ENCODE results near the gene TXNDC2.
"Not testable (repeated sequence)": the region's sequence is repeated elsewhere in the genome, so short reads cannot be mapped to it uniquely, and the experiment has no call there.

TXNDC2 gene

DNA sequence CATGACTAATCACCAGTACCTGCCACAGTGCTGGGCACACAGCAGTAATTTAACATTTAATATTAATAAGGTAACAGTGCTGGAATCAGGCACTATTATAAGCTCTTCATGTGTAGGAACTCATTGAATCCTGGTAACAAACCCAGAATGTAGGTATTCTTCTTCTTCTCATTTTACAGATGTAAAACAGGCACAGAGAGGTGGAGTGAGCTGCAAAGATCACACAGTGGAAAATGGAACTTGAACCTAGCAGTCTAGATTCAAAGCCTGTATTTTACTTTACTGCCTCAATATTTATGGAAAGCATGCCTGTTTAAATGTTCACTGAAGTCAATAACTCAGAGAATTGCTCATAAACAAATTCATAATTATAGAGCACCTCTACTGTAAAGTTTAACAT, 24.3 kb downstream of the TXNDC2 start:
- Histone ChIP-seq H3K9ac (ENCODE audit: insufficient read length) (no peak overlapping the region), H3K36me3 (ENCODE audit: insufficient read depth, low read length) (no peaks in the 10 kb centered on the region), H3K9me3 (ENCODE audit: low read depth, low read length) (no peaks in the 10 kb centered on the region), H3K4me3 (no peak overlapping the region), H3K27ac (no peak overlapping the region)
- no peak for DNase-seq (ENCODE audit: low read depth, low spot score)
- no peak for TF ChIP-seq FOXP2 (optimal IDR thresholded peaks at IDR 0.05; ENCODE audit: control extremely low read depth, extremely low read length, insufficient read depth)
- TF ChIP-seq EZH2 (IDR thresholded peaks at IDR 0.05), result no peak
- no peak for TF ChIP-seq POLR2AphosphoS5 (IDR thresholded peaks at IDR 0.05; ENCODE audit: borderline replicate concordance, low read depth, low read length)

DNA sequence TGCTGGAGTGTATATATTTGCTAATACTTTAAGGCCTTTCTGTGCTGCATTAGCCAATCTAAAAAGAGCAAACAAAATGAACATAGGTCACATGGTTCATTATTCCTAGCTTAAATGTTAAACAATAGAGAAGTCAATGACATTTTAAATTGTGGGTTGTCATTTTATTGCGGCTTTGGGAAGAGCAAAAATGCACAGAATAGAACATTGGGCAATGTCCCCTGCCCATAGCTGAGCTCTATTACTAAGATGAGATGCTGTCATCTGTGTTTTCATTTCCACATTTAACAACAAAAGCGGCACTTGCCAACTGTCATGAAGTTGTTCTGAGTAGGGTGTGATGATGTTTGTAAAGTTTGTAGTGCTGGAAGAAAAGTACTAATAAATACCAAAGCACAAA, 24.9 kb downstream of the TXNDC2 start:
- Histone ChIP-seq H3K27ac (no peak overlapping the region), H3K9ac (ENCODE audit: insufficient read length) (no peak overlapping the region), H3K9me3 (ENCODE audit: low read depth, low read length) (no peaks in the 10 kb centered on the region), H3K36me3 (ENCODE audit: insufficient read depth, low read length) (no peaks in the 10 kb centered on the region), H3K4me3 (no peak overlapping the region)
- no peak for TF ChIP-seq EZH2 (IDR thresholded peaks at IDR 0.05)
- TF ChIP-seq POLR2AphosphoS5 (IDR thresholded peaks at IDR 0.05; ENCODE audit: borderline replicate concordance, low read depth, low read length), result no peak
- TF ChIP-seq FOXP2 (optimal IDR thresholded peaks at IDR 0.05; ENCODE audit: control extremely low read depth, extremely low read length, insufficient read depth), result no peak
- DNase-seq (ENCODE audit: low read depth, low spot score), result no peak

DNA sequence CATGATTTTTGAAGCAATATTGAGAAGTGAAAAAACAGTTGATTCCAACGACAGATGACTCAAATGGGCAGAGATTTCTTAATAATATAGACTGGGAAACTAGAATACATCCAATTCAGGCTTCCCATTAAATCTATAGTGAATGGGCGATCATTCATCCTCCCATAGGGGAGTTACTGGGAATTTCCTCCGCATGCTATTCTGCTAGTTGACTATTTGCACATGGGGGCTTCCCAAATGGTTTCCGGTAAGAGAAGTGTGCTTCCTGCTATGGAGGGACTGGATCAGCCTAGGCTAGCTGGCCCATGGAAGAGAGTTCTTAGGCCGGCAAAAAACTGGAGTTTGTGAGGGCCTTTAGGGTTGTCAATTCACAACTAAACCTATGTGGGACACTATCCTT, 25.5 kb downstream of the TXNDC2 start:
- H3K36me3 ChIP-seq (ENCODE audit: insufficient read depth, low read length), result no peaks in the 10 kb centered on the region
- DNase-seq (ENCODE audit: low read depth, low spot score), result no peak
- no peak overlapping the region for H3K27ac ChIP-seq
- H3K4me3 ChIP-seq, result no peak overlapping the region
- H3K9ac ChIP-seq (ENCODE audit: insufficient read length), result no peak overlapping the region
- no peaks in the 10 kb centered on the region for H3K9me3 ChIP-seq (ENCODE audit: low read depth, low read length)
- TF ChIP-seq EZH2 (IDR thresholded peaks at IDR 0.05) (no peak), FOXP2 (optimal IDR thresholded peaks at IDR 0.05; ENCODE audit: control extremely low read depth, extremely low read length, insufficient read depth) (no peak), POLR2AphosphoS5 (IDR thresholded peaks at IDR 0.05; ENCODE audit: borderline replicate concordance, low read depth, low read length) (no peak)

DNA sequence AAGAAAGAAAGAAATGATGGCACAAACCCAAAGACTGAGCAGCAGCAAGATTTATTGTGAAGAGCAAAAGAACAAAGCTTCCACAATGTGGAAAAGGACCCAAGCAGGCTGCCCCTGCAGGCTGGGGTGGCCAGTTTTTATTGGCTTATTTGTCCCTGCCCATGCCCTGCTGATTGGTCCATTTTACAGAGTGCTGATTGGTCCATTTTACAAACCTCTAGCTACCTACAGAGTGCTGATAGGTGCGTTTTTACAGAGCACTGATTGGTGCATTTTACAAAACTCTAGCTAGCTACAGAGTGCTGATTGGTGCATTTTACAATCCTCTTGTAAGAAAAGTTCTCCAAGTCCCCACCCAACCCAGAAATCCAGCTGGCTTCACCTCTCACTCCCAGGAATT, 26.5 kb downstream of the TXNDC2 start:
- DNase-seq (ENCODE audit: low read depth, low spot score); H3K4me3 ChIP-seq: not testable (repeated sequence)

DNA sequence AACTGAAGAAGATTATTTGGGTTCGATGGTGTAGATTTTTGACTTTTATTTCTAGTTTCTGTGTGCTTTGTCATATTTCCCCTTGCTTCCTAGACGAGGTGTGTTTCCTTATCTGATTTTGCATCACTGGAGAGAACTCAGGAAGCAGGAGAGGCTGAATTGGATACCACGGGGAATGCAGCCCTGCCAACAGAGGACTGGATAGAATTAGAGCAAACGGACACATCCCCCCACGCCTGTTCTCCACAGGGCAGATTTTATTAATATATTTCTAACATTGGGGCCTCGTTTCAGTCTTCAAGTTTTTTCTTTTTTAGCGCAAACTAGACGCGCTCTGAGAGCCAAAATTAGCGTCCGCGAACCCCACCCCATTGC, 27.4 kb downstream of the TXNDC2 start:
- peak overlapping the region; percentile 90; the same call in 1 of the 2 replicates for H3K27ac ChIP-seq

More for the DNA sequence above, 26.5 kb downstream of the TXNDC2 start:
- H3K36me3 ChIP-seq (ENCODE audit: insufficient read depth, low read length); H3K9ac ChIP-seq (ENCODE audit: insufficient read length); H3K27ac ChIP-seq; H3K9me3 ChIP-seq (ENCODE audit: low read depth, low read length): not testable (repeated sequence)

DNA sequence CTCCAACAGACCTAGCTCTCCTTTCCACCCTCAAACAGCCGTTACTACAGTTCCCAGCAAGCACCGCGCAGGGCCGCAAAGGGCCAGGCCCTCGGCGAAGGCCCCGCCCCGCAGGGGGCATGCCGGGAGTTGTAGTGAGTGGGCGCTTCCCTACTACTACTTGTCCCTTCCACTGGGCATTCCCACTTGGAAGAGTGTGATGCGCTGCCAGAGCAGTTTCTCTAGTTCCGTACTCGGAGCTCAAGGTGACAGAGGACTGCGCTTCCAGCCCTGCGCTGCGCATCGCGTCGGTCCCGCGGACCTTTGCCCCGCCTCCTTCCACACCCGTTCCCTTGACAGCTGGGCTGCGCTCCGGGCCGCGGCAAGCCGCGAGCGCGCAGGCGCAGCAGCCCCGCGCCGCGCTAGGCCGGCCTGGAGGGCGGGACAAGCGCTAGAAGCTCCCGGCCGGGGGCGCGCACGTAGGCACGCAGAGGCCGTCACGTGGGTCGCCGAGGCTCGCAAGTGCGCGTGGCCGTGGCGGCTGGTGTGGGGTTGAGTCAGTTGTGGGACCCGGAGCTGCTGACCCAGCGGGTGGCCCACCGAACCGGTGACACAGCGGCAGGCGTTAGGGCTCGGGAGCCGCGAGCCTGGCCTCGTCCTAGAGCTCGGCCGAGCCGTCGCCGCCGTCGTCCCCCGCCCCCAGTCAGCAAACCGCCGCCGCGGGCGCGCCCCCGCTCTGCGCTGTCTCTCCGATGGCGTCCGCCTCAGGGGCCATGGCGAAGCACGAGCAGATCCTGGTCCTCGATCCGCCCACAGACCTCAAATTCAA, 28.0 kb downstream of the TXNDC2 start, which contains the start of gene VAPA:
Gene VAPA, plus strand, starts transcription at position 491 of the 808 bp plus-strand sequence. Its CDS starts 241 bp downstream, at position 732.
- Histone ChIP-seq H3K9me3 (ENCODE audit: low read depth, low read length) (no peaks in the 10 kb centered on the region), H3K4me3 (peak within 1 kb of the TSS; percentile 95), H3K9ac (ENCODE audit: insufficient read length) (peak within 1 kb of the TSS; percentile 88), H3K27ac (peak within 1 kb of the TSS; percentile 90), H3K36me3 (ENCODE audit: insufficient read depth, low read length) (no peaks in the 10 kb centered on the region)
- TF ChIP-seq FOXP2 (optimal IDR thresholded peaks at IDR 0.05; ENCODE audit: control extremely low read depth, extremely low read length, insufficient read depth), result no peak
- TF ChIP-seq POLR2AphosphoS5 (IDR thresholded peaks at IDR 0.05; ENCODE audit: borderline replicate concordance, low read depth, low read length), result peak; percentile 82
- DNase-seq (ENCODE audit: low read depth, low spot score), result peak; percentile 68

More for the DNA sequence above, 27.4 kb downstream of the TXNDC2 start:
- no peak for TF ChIP-seq POLR2AphosphoS5 (IDR thresholded peaks at IDR 0.05; ENCODE audit: borderline replicate concordance, low read depth, low read length)
- no peak for TF ChIP-seq EZH2 (IDR thresholded peaks at IDR 0.05)
- TF ChIP-seq FOXP2 (optimal IDR thresholded peaks at IDR 0.05; ENCODE audit: control extremely low read depth, extremely low read length, insufficient read depth), result no peak
- peak overlapping the region; percentile 88 for H3K9ac ChIP-seq (ENCODE audit: insufficient read length)
- no peak for DNase-seq (ENCODE audit: low read depth, low spot score)
- no peaks in the 10 kb centered on the region for H3K36me3 ChIP-seq (ENCODE audit: insufficient read depth, low read length)
- H3K9me3 ChIP-seq (ENCODE audit: low read depth, low read length), result no peaks in the 10 kb centered on the region
- peak overlapping the region; percentile 93 for H3K4me3 ChIP-seq

DNA sequence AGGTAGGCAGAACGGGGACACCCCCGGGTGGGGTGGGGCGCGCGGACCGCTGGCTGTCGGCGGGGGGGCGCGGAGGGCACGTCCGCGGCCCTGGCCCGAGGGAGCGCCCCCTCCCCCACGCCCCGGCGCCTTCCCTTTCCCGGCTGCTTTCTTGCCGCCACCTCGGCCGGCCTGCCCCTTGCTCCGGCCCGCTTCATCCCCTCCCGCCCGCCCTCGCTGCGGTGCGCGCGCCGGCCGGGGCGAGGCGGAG, 28.5 kb downstream of the TXNDC2 start:
- TF ChIP-seq FOXP2 (optimal IDR thresholded peaks at IDR 0.05; ENCODE audit: control extremely low read depth, extremely low read length, insufficient read depth) (no peak), POLR2AphosphoS5 (IDR thresholded peaks at IDR 0.05; ENCODE audit: borderline replicate concordance, low read depth, low read length) (no peak), EZH2 (IDR thresholded peaks at IDR 0.05) (no peak)
- H3K27ac ChIP-seq, result peak overlapping the region; percentile 90
- H3K36me3 ChIP-seq (ENCODE audit: insufficient read depth, low read length), result no peaks in the 10 kb centered on the region
- no peaks in the 10 kb centered on the region for H3K9me3 ChIP-seq (ENCODE audit: low read depth, low read length)
- peak overlapping the region; percentile 88 for H3K9ac ChIP-seq (ENCODE audit: insufficient read length)
- H3K4me3 ChIP-seq, result peak overlapping the region; percentile 93
- no peak for DNase-seq (ENCODE audit: low read depth, low spot score)

DNA sequence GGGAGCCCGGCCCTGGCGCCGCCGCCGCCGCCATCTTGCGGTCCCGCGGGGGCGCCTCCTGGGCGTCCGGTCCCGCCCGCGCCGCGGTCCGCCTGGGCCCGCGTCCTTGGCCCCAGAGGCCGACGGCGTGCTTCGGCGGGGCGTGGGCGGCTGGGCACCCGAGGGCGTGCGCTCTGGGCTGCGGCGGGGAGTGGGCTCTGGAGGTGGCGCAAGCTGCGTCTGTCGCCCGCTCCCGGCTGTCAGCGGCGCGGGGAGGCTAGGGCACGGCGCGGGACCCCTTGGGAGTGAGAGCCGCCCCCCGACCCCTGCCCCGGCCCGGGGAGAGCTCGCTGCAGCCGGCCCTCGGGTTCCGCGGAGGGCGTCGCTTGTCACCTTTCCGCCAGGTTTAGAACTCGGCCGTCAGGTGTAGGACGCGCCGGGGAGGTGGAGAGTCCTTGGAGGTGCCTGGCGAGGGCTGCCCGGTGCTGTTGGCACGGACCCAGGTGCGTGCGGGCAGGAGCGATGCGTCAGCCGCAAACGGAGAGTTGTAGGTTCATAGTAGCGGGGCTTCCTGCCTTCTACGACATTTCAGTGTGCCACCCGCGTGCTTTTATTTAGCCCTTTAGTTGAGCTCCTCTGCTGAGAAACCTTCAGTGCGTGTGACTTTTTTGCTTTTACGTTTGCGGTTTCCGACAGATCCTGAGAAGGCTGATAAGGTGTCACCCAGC, 29.0 kb downstream of the TXNDC2 start:
- DNase-seq (ENCODE audit: low read depth, low spot score), result no peak
- TF ChIP-seq POLR2AphosphoS5 (IDR thresholded peaks at IDR 0.05; ENCODE audit: borderline replicate concordance, low read depth, low read length), result no peak; the same call in 1 of the 2 replicates
- no peak for TF ChIP-seq EZH2 (IDR thresholded peaks at IDR 0.05)
- TF ChIP-seq FOXP2 (optimal IDR thresholded peaks at IDR 0.05; ENCODE audit: control extremely low read depth, extremely low read length, insufficient read depth), result no peak
- Histone ChIP-seq H3K27ac (peak overlapping the region; percentile 70), H3K9ac (ENCODE audit: insufficient read length) (peak overlapping the region; percentile 84), H3K9me3 (ENCODE audit: low read depth, low read length) (no peaks in the 10 kb centered on the region), H3K36me3 (ENCODE audit: insufficient read depth, low read length) (no peaks in the 10 kb centered on the region), H3K4me3 (peak overlapping the region; percentile 95)

Measured in SK-N-MC (cell line).